H9 (cell line): ENCODE data around the gene NRP1. TPM values are rescaled to one million over a fixed set of nuclear protein-coding genes. Genes with fewer than 3 reads are reported as not detected.

Experiments used
- DNase-seq: peaks from one replicate; pipeline ENCODE4 v3.0.0-alpha.2; 2017
- H2AFZ ChIP-seq: one replicate; pipeline ENCODE4 v1.6.1; 2013; ENCODE audit warnings: mild to moderate bottlenecking, low read length, control low read depth, moderate library complexity
- H2AK5ac ChIP-seq: 2 replicates; pipeline ENCODE4 v1.6.1; 2013; ENCODE audit warnings: low read length, control low read depth, mixed read lengths; ENCODE audit not compliant: insufficient read length
- H2BK120ac ChIP-seq: one replicate; pipeline ENCODE4 v1.6.1; 2013; ENCODE audit warnings: low read depth, mild to moderate bottlenecking, low read length, control low read depth, inconsistent platforms; ENCODE audit not compliant: poor library complexity, severe bottlenecking
- H2BK12ac ChIP-seq: 2 replicates; pipeline ENCODE4 v1.6.1; 2013; ENCODE audit warnings: low read length, control low read depth, mixed read lengths, low read depth; ENCODE audit not compliant: insufficient read length
- H2BK15ac ChIP-seq: 2 replicates; pipeline ENCODE4 v1.6.1; 2013; ENCODE audit warnings: low read depth, low read length, control low read depth
- H2BK20ac ChIP-seq: one replicate; pipeline ENCODE4 v1.6.1; 2013; ENCODE audit warnings: low read depth, mild to moderate bottlenecking, low read length, control low read depth, inconsistent platforms; ENCODE audit not compliant: poor library complexity, severe bottlenecking
- H2BK5ac ChIP-seq: 2 replicates; pipeline ENCODE4 v1.6.1; 2013; ENCODE audit warnings: low read length, control low read depth, mixed read lengths; ENCODE audit not compliant: insufficient read length
- H3K14ac ChIP-seq: 2 replicates; pipeline ENCODE4 v1.6.1; 2013; ENCODE audit warnings: low read length, control low read depth; ENCODE audit not compliant: insufficient read depth
- H3K18ac ChIP-seq: 2 replicates; pipeline ENCODE4 v1.6.1; 2013; ENCODE audit warnings: low read depth, mild to moderate bottlenecking, mixed read lengths, low read length, control low read depth; ENCODE audit not compliant: insufficient read length
- H3K23ac ChIP-seq: 2 replicates; pipeline ENCODE4 v1.6.1; 2013; ENCODE audit warnings: low read length, control low read depth, mixed read lengths, low read depth; ENCODE audit not compliant: insufficient read length
- H3K23me2 ChIP-seq: 2 replicates; pipeline ENCODE4 v1.6.1; 2013; ENCODE audit warnings: low read depth, mild to moderate bottlenecking, mixed read lengths, low read length, control low read depth; ENCODE audit not compliant: insufficient read length, poor library complexity, severe bottlenecking
- H3K27ac ChIP-seq: 2 replicates; pipeline ENCODE4 v1.5.1; 2013; ENCODE audit warnings: low read length, control low read depth, mixed read lengths, low read depth; ENCODE audit not compliant: insufficient read length
- H3K27me3 ChIP-seq: 2 replicates; pipeline ENCODE4 v1.6.1; 2013; ENCODE audit warnings: low read length, control low read depth, inconsistent platforms; ENCODE audit not compliant: insufficient read depth
- H3K4ac ChIP-seq: 2 replicates; pipeline ENCODE4 v1.6.1; 2013; ENCODE audit warnings: low read depth, mild to moderate bottlenecking, control low read depth, inconsistent platforms, low read length, moderate library complexity
- H3K4me1 ChIP-seq: 2 replicates; pipeline ENCODE4 v1.6.1; 2013; ENCODE audit warnings: low read length, control low read depth, inconsistent platforms; ENCODE audit not compliant: insufficient read depth
- H3K4me2 ChIP-seq: 2 replicates; pipeline ENCODE4 v1.6.1; 2013; ENCODE audit warnings: low read length, control low read depth, mixed read lengths; ENCODE audit not compliant: insufficient read length, insufficient read depth
- H3K56ac ChIP-seq: 2 replicates; pipeline ENCODE4 v1.6.1; 2013; ENCODE audit warnings: low read depth, mild to moderate bottlenecking, mixed read lengths, low read length, control low read depth; ENCODE audit not compliant: insufficient read length
- H3K79me1 ChIP-seq: 2 replicates; pipeline ENCODE4 v1.6.1; 2013; ENCODE audit warnings: low read depth, mild to moderate bottlenecking, moderate library complexity, low read length, control low read depth, inconsistent platforms; ENCODE audit not compliant: insufficient read depth, poor library complexity, severe bottlenecking
- H3K79me2 ChIP-seq: 2 replicates; pipeline ENCODE4 v1.6.1; 2013; ENCODE audit warnings: low read length, control low read depth, inconsistent platforms; ENCODE audit not compliant: insufficient read depth
- H3K9ac ChIP-seq: 2 replicates; pipeline ENCODE4 v1.6.1; 2013; ENCODE audit warnings: low read length, control low read depth, mixed read lengths; ENCODE audit not compliant: insufficient read length; ENCODE audit errors: extremely low read depth
- H3K9me3 ChIP-seq: one replicate; pipeline ENCODE4 v1.6.1; 2013; ENCODE audit warnings: low read depth, low read length, inconsistent platforms; ENCODE audit not compliant: control insufficient read depth
- H3T11ph ChIP-seq: one replicate; pipeline ENCODE4 v1.6.1; 2013; ENCODE audit warnings: mild to moderate bottlenecking, low read length, control low read depth, inconsistent platforms
- H4K20me1 ChIP-seq: one replicate; pipeline ENCODE4 v1.6.1; 2013; ENCODE audit not compliant: control insufficient read depth, insufficient read length, insufficient read depth
- H4K5ac ChIP-seq: 2 replicates; pipeline ENCODE4 v1.6.1; 2013; ENCODE audit warnings: low read depth, mild to moderate bottlenecking, mixed read lengths, low read length, control low read depth; ENCODE audit not compliant: insufficient read length
- H4K8ac ChIP-seq: replicated peaks from 2 replicates; pipeline ENCODE4 v1.6.1; 2013; ENCODE audit warnings: low read length, control low read depth, mixed read lengths, low read depth; ENCODE audit not compliant: insufficient read length
- H4K91ac ChIP-seq: 2 replicates; pipeline ENCODE4 v1.6.1; 2013; ENCODE audit warnings: low read depth, mild to moderate bottlenecking, moderate library complexity, mixed read lengths, low read length, control low read depth; ENCODE audit not compliant: insufficient read length
- H3K27ac Mint-ChIP-seq, 3 experiments: 2 replicates in 2 of 3; 3 replicates in 1 of 3; pipeline ENCODE4 v1.8.0; 2020 to 2021; ENCODE audit warnings: mixed read lengths in 3 of 3, mild to moderate bottlenecking in 1 of 3, moderate library complexity in 1 of 3
- H3K27me3 Mint-ChIP-seq: 2 replicates; pipeline ENCODE4 v1.8.0; 2021; ENCODE audit warnings: low read depth, mild to moderate bottlenecking, moderate library complexity, mixed read lengths
- H3K36me3 Mint-ChIP-seq, 3 experiments: 2 replicates in 2 of 3; 3 replicates in 1 of 3; pipeline ENCODE4 v1.8.0; 2020 to 2021; ENCODE audit warnings: low read depth in 3 of 3, mixed read lengths in 3 of 3; ENCODE audit not compliant: insufficient read depth in 1 of 3
- H3K4me1 Mint-ChIP-seq, 2 experiments: 2 replicates each; pipeline ENCODE4 v1.8.0; 2020; ENCODE audit warnings: mixed read lengths in 2 of 2
- H3K4me3 Mint-ChIP-seq, 2 experiments: 2 replicates in 1 of 2; 3 replicates in 1 of 2; pipeline ENCODE4 v1.8.0; 2020 to 2021; ENCODE audit warnings: mild to moderate bottlenecking in 2 of 2, mixed read lengths in 2 of 2, moderate library complexity in 1 of 2
- H3K9me3 Mint-ChIP-seq, 2 experiments: 2 replicates in 1 of 2; 3 replicates in 1 of 2; pipeline ENCODE4 v1.8.0; 2020; ENCODE audit warnings: mild to moderate bottlenecking in 2 of 2, mixed read lengths in 2 of 2, moderate library complexity in 1 of 2
- WGBS: extraction: QIAGEN DNeasy Blood & Tissue Kit; methylation state at CpG from one replicate; pipeline ENCODE4 v1.1.7; 2013; ENCODE audit warnings: missing lambda C conversion rate, low lambda C conversion rate, mixed read lengths; ENCODE audit not compliant: insufficient read length; ENCODE audit errors: extremely low coverage; 5-methylcytosine and 5-hydroxymethylcytosine counted together
- total RNA-seq: library from RNA; stranded (reverse); gene quantifications from 2 replicates; pipeline ENCODE4 v1.2.1, GENCODE V29; 2021
- TF ChIP-seq, protein P1 (sequence below): fragments of 200-600 bp; sonication (generic); conservative IDR thresholded peaks from 3 replicates; pipeline ENCODE4 v1.8.0; 2021; ENCODE audit warnings: antibody characterized with exemption, mild to moderate bottlenecking

The NRP1 gene
- total RNA-seq, 1 experiment from 2014 or later = 4.6 TPM

DNA sequence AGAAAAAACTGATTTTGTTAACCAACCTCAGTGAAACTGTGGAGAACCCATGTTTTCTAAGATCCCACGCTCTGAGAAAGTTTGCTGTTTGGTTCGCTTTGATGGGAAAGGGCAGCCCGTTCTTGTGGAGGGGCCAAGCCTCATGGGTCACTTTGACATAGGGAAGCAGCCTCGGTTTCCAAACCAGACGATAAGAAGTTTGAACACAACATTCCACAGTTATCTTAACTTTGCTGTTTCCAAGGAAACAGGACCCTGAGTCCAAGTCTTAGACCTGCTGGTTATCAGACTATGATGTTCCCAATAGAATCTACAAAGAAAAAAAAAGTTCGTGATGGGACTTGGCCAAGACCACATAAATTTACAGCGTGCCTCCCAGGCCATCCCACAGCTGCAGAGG is 182.3 kb downstream of the NRP1 start:
- Histone ChIP-seq H3K4me1 (no peaks in the 10 kb centered on the region), H3K4ac (no peak overlapping the region), H3K23ac (no peak overlapping the region), H3K27ac (no peak overlapping the region), H3T11ph (no peak overlapping the region), H3K18ac (no peak overlapping the region), H4K20me1 (no peaks in the 10 kb centered on the region), H2BK120ac (no peak overlapping the region), H3K56ac (no peak overlapping the region), H2BK20ac (no peak overlapping the region), H2AK5ac (no peak overlapping the region), H2BK15ac (no peak overlapping the region), H4K5ac (no peak overlapping the region), H3K9ac (no peak overlapping the region), H3K9me3 (no peaks in the 10 kb centered on the region), H2AFZ (no peak overlapping the region), H3K27me3 (no peaks in the 10 kb centered on the region), H2BK5ac (no peak overlapping the region), H3K23me2 (no peaks in the 10 kb centered on the region), H4K91ac (no peak overlapping the region), H3K14ac (no peak overlapping the region), H3K4me2 (no peak overlapping the region), H3K79me1 (no peaks in the 10 kb centered on the region), H4K8ac (no peak overlapping the region), H2BK12ac (no peak overlapping the region), H3K79me2 (no peaks in the 10 kb centered on the region)
- H3K4me3 Mint-ChIP-seq = no peak overlapping the region
- peaks cover 3 to 7% of the 10 kb centered on the region in 2 experiments for H3K4me1 Mint-ChIP-seq
- peaks cover 4 to 9% of the 10 kb centered on the region in 2 experiments; a peak in 3 of 5 replicates for H3K9me3 Mint-ChIP-seq
- H3K36me3 Mint-ChIP-seq = peaks cover 1 to 5% (median 3%) of the 10 kb centered on the region in 3 experiments; a peak in 5 of 7 replicates
- TF ChIP-seq, protein P1, sequence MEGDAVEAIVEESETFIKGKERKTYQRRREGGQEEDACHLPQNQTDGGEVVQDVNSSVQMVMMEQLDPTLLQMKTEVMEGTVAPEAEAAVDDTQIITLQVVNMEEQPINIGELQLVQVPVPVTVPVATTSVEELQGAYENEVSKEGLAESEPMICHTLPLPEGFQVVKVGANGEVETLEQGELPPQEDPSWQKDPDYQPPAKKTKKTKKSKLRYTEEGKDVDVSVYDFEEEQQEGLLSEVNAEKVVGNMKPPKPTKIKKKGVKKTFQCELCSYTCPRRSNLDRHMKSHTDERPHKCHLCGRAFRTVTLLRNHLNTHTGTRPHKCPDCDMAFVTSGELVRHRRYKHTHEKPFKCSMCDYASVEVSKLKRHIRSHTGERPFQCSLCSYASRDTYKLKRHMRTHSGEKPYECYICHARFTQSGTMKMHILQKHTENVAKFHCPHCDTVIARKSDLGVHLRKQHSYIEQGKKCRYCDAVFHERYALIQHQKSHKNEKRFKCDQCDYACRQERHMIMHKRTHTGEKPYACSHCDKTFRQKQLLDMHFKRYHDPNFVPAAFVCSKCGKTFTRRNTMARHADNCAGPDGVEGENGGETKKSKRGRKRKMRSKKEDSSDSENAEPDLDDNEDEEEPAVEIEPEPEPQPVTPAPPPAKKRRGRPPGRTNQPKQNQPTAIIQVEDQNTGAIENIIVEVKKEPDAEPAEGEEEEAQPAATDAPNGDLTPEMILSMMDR = no peak
- H3K27me3 Mint-ChIP-seq = no peaks in the 10 kb centered on the region; the same call in 1 of the 2 replicates
- H3K27ac Mint-ChIP-seq = no peak overlapping the region
- no peak for DNase-seq
- no CpG with 5 or more reads among the region's 7 CpGs for WGBS
